Spleen (tissue), 11 donors: ENCODE measurements around the gene INO80C. TPM values are rescaled to one million over a fixed set of nuclear protein-coding genes. Genes with fewer than 3 reads are reported as not detected.
"Not testable (repeated sequence)": the region's sequence is repeated elsewhere in the genome, so short reads cannot be mapped to it uniquely, and the experiment has no call there.

Experiments
- DNase-seq: peaks from one replicate; pipeline ENCODE4 v3.0.0-alpha.2; 2020
- H3K27ac ChIP-seq, 8 donors: fragments of 200-600 bp; sonication (generic) in 7 of 8; 1 replicate in 4 of 8; 2 replicates in 4 of 8; pipeline versions ENCODE4 v1.5.0 to v1.8.0; 2016 to 2021; ENCODE audit warnings: inconsistent platforms in 4 of 8, mild to moderate bottlenecking in 4 of 8, moderate library complexity in 1 of 8
- H3K27me3 ChIP-seq, 7 donors: fragments of 200-600 bp; sonication (generic) in 6 of 7; replicated peaks in 1 of 7; 1 replicate in 4 of 7; 2 replicates in 3 of 7; pipeline versions ENCODE4 v1.5.0 to v1.8.0; 2016 to 2021; ENCODE audit warnings: inconsistent platforms in 3 of 7, mild to moderate bottlenecking in 1 of 7
- H3K36me3 ChIP-seq, 6 donors: fragments of 200-600 bp; sonication (generic) in 5 of 6; 1 replicate in 4 of 6; 2 replicates in 2 of 6; pipeline versions ENCODE4 v1.5.0 to v1.8.0; 2016 to 2021; ENCODE audit warnings: inconsistent platforms in 2 of 6
- H3K4me1 ChIP-seq, 6 donors: fragments of 200-600 bp; sonication (generic) in 5 of 6; 1 replicate in 3 of 6; 2 replicates in 3 of 6; pipeline versions ENCODE4 v1.5.0 to v1.8.0; 2016 to 2021; ENCODE audit warnings: inconsistent platforms in 3 of 6
- H3K4me3 ChIP-seq, 8 donors: fragments of 200-600 bp; sonication (generic) in 7 of 8; 1 replicate in 4 of 8; 2 replicates in 4 of 8; pipeline versions ENCODE4 v1.5.0 to v1.8.0; 2016 to 2021; ENCODE audit warnings: inconsistent platforms in 4 of 8, mild to moderate bottlenecking in 4 of 8, moderate library complexity in 2 of 8
- H3K9me3 ChIP-seq, 8 donors: fragments of 200-600 bp; sonication (generic) in 7 of 8; 1 replicate in 4 of 8; 2 replicates in 4 of 8; pipeline versions ENCODE4 v1.5.0 to v1.8.0; 2016 to 2021; ENCODE audit warnings: inconsistent platforms in 4 of 8
- POLR2A ChIP-seq, 3 donors: fragments of 450-650 bp; IDR thresholded peaks; one replicate each; pipeline ENCODE4 v1.5.1; 2017; ENCODE audit warnings: antibody characterized with exemption in 3 of 3, mild to moderate bottlenecking in 1 of 3
- POLR2AphosphoS5 ChIP-seq, 3 donors: sonication (generic); formaldehyde crosslinking; IDR thresholded peaks; one replicate each; pipeline ENCODE4 v1.5.1; 2017; ENCODE audit warnings: antibody characterized with exemption in 3 of 3
- WGBS, 5 donors: extraction: QIAGEN DNeasy Blood & Tissue Kit in 3 of 5; methylation state at CpG; one replicate each; pipeline versions ENCODE4 v1.1.5 to v1.1.7; 2013 to 2018; 5-methylcytosine and 5-hydroxymethylcytosine counted together
- intact Hi-C: fragments of 100-400 bp; cut with DNase I; formaldehyde crosslinking; loops from one replicate; pipeline ENCODE4 v1.15.0; 2023; ENCODE audit warnings: low total_unique reads
- polyA plus RNA-seq, 3 donors: library from polyadenylated mRNA; stranded (reverse); fragments of 200-250 nt; gene quantifications; one replicate each; pipeline ENCODE4 v1.2.1, GENCODE V29; 2013
- total RNA-seq, 7 donors: library from RNA; depleted of rRNA in 3 of 7; stranded (reverse); fragments of >200 nt in 3 of 7; fragmentation: NEBNext Ultra II Directional in 4 of 7; extraction: Animal tissue kit (Norgen Biotek cat#: 25700) in 4 of 7; gene quantifications; one replicate each; pipeline versions ENCODE4 v1.1.0 to v1.2.1, GENCODE V29; 2016 to 2021
- TF ChIP-seq, protein P1 (sequence below), 11 experiments: fragments of 200-600 bp in 7 of 11; fragments of 450-650 bp in 4 of 11; sonication (generic) in 4 of 11; IDR thresholded peaks in 8 of 11; conservative IDR thresholded peaks in 3 of 11; 1 replicate in 7 of 11; 2 replicates in 4 of 11; pipeline versions ENCODE4 v1.4.0 to v1.8.0; 2016 to 2021; ENCODE audit warnings: antibody characterized with exemption in 11 of 11, inconsistent platforms in 4 of 11, mild to moderate bottlenecking in 1 of 11
- donor health status: healthy with polysubstance abuse.
- donor health status: DM: no; HTN: no; CAD: no; lungs with moderate emphysema.
- donor health status: DM: no; HTN: no; CAD: no.
- donor health status: Bipolar disorder and iron deficiency.
- donor health status: healthy.
- donor health status: DM: no; HTN: no; CAD: no.
- donor health status: DM: yes; HTN: yes; CAD: no.

The INO80C gene
- total and polyA plus RNA-seq, 10 donors = 18.9 to 57.5 (median 34.5) TPM

DNA sequence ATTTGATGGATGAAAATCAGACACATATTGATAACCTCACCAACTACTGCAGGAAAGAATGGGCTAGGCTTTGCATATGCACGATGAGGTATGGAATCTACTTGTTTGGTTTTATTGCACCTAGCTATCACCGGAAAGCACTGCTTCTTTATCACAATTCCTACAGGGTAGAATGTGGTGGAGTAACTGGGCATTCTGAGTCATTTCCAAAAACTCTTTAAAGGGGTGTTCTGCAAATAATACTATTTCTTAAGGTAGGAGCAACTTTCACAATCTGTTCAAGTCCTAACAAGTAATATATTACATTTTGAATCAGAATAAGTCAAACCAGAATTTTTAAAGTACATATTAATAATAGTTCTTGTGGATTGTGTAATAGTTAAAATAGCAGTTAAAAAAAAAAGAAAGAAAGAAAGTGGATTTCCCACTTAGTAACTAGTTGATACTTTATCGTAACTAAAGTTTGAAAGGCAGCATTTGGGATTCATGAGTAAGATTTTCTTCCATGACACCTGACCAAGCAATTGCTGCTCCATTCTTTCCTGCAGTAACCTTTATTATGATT is 40.5 kb downstream of the INO80C start:
- Histone ChIP-seq H3K36me3 (no peaks in the 10 kb centered on the region), H3K4me1 (peaks cover 0 to 27% (median 13%) of the 10 kb centered on the region in 6 donors), H3K9me3 (no peaks in the 10 kb centered on the region), H3K27me3 (no peaks in the 10 kb centered on the region), H3K27ac (peak overlapping the region in 4 of 8 donors; percentile 71 to 76 (median 74)), H3K4me3 (no peak overlapping the region)
- intact Hi-C loops = no loop called here
- TF ChIP-seq, protein P1, sequence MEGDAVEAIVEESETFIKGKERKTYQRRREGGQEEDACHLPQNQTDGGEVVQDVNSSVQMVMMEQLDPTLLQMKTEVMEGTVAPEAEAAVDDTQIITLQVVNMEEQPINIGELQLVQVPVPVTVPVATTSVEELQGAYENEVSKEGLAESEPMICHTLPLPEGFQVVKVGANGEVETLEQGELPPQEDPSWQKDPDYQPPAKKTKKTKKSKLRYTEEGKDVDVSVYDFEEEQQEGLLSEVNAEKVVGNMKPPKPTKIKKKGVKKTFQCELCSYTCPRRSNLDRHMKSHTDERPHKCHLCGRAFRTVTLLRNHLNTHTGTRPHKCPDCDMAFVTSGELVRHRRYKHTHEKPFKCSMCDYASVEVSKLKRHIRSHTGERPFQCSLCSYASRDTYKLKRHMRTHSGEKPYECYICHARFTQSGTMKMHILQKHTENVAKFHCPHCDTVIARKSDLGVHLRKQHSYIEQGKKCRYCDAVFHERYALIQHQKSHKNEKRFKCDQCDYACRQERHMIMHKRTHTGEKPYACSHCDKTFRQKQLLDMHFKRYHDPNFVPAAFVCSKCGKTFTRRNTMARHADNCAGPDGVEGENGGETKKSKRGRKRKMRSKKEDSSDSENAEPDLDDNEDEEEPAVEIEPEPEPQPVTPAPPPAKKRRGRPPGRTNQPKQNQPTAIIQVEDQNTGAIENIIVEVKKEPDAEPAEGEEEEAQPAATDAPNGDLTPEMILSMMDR (IDR thresholded peaks at IDR 0.05 in 8 of 11, conservative IDR thresholded peaks at IDR 0.05 in 3 of 11) = no peak
- TF ChIP-seq POLR2A (IDR thresholded peaks at IDR 0.05) (no peak), POLR2AphosphoS5 (IDR thresholded peaks at IDR 0.05) (no peak)
- 88 to 94% (median 91%) methylated on average over 3 of the region's 3 CpGs for WGBS, 5 donors
- no peak for DNase-seq

DNA sequence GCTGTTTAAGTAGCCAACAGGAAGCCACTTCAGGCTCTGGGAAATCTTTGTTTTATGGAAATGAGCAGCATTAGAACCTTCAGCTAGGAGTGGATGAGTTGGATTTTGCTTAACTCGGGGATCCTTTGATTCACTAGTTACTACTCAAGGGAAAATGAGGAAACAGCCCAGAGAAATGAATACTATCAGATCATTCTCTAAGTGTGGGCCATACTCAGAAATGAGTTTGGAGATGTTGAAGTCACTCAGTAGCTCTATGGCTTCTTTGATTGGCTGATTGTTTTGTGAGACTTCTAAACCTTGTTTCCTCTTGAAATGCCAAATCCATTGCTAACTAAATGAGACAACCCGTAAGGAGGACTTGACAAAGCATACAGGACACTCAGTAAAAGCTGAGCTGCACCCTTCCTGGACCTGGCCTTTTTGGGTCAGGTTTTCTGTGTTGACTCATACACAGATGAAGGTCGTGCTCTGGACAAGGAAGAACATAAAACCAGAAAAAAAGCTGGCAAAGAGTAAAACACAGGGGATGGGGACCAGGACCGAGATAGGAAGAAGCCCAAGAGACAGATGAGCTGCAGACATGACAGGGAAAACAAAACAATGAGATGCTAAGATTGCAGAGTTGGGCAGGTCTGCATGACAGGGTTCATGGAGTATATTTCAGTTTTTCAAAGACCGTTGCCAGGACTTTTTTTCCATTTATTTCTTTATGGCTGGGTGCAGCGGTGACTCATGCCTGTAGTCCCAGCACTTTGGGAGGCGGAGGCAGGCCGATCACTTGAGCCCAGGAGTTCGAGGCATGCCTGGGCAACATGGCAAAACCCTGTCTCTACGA is 41.6 kb downstream of the INO80C start:
- no peak for TF ChIP-seq POLR2A (IDR thresholded peaks at IDR 0.05)
- TF ChIP-seq, protein P1 (IDR thresholded peaks at IDR 0.05 in 8 of 11, conservative IDR thresholded peaks at IDR 0.05 in 3 of 11) = no peak
- no peak for TF ChIP-seq POLR2AphosphoS5 (IDR thresholded peaks at IDR 0.05)

DNA sequence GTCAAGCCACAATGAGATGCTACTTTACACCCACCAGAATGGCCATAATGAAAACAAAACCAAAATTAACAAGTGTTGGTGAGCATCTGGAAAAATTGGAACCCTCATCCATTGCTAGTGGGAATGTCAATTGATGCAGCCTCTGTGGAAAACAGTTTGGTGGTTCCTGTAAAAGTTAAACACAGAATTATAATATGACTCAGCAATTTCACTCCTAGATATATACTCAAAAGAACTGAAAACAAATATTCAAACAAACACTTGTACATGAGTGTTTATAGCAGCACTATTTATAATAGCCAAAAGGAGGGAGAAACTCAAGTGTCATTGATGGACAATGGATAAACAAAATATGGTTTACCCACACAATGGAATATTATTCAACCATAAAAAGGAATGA is 43.0 kb downstream of the INO80C start:
- no peaks in the 10 kb centered on the region for H3K27me3 ChIP-seq
- peaks cover 0 to 18% (median 13%) of the 10 kb centered on the region in 6 donors for H3K4me1 ChIP-seq
- no peak overlapping the region for H3K4me3 ChIP-seq
- H3K36me3 ChIP-seq = no peaks in the 10 kb centered on the region
- intact Hi-C loops = no loop called here
- no peaks in the 10 kb centered on the region for H3K9me3 ChIP-seq
- DNase-seq = no peak
- TF ChIP-seq POLR2AphosphoS5 (IDR thresholded peaks at IDR 0.05) = no peak
- TF ChIP-seq, protein P1 (IDR thresholded peaks at IDR 0.05 in 8 of 11, conservative IDR thresholded peaks at IDR 0.05 in 3 of 11) = no peak
- no peak for TF ChIP-seq POLR2A (IDR thresholded peaks at IDR 0.05)
- H3K27ac ChIP-seq = no peak overlapping the region

More for the DNA sequence above, 41.6 kb downstream of the INO80C start:
- no peaks in the 10 kb centered on the region for H3K9me3 ChIP-seq
- H3K27ac ChIP-seq = peak overlapping the region in 5 of 8 donors; percentile 18 to 73 (median 46)
- 81 to 87% (median 86%) methylated on average over 10 of the region's 10 CpGs for WGBS, 5 donors
- peaks cover 0 to 27% (median 13%) of the 10 kb centered on the region in 6 donors for H3K4me1 ChIP-seq
- intact Hi-C loops = no loop called here
- H3K4me3 ChIP-seq = no peak overlapping the region
- no peak for DNase-seq
- no peaks in the 10 kb centered on the region for H3K36me3 ChIP-seq
- H3K27me3 ChIP-seq = no peaks in the 10 kb centered on the region

DNA sequence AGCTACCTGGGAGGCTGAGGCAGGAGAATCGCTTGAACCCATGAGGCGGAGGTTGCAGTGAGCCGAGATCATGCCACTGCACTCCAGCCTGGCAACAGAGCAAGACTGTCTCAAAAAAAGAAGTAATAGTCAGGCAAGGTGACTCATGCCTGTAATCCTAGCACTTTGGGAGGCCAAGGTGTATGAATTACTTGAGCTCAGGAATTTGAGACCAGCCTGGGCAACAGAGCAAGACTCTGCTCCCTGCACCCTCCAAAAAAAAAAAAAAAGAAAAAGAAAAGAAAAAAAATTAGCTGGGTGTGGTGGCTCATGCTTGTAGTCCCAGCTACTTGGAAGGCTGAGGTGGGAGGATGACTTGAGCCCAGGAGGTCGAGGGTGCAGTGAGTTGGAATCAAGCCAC is 44.7 kb downstream of the INO80C start:
- H3K27ac ChIP-seq, H3K9me3 ChIP-seq, DNase-seq, H3K36me3 ChIP-seq, H3K27me3 ChIP-seq, intact Hi-C loops, H3K4me1 ChIP-seq, H3K4me3 ChIP-seq: not testable (repeated sequence)
- 89 to 95% (median 91%) methylated on average over 4 of the region's 4 CpGs for WGBS, 5 donors
